Measurements from ENCODE around the gene SELL.

The SELL gene

DNA sequence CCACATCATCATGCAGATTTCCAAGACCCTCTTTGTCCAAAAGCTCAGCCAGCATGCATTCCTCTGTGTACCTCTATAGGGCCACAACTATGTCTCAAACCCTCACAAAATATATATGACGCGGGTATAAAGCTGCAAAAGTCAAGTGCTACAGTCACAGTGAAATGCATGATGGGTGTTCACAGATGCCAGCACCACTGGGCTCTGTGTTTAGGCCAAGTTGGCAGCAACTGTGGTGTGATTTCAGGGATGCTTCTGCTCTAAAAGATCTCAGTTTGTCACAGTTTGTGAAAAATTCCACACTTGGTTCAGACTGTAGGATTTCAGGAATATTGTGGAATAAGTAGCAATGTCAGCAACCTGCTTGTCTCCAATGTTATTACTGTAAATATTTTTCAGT is 57.5 kb downstream of the SELL start:
- Histone ChIP-seq H3K27ac (replicated peaks) (no peak overlapping the region), H3K27me3 (ENCODE audit: insufficient read depth, poor library complexity, severe bottlenecking) (no peaks in the 10 kb centered on the region), H3K4me3 (replicated peaks; ENCODE audit: insufficient read depth, low read length) (no peak overlapping the region)
- DNase-seq (ENCODE audit: low read depth in 1 of 2, low spot score in 1 of 2): no peak
- TF ChIP-seq, protein P1, sequence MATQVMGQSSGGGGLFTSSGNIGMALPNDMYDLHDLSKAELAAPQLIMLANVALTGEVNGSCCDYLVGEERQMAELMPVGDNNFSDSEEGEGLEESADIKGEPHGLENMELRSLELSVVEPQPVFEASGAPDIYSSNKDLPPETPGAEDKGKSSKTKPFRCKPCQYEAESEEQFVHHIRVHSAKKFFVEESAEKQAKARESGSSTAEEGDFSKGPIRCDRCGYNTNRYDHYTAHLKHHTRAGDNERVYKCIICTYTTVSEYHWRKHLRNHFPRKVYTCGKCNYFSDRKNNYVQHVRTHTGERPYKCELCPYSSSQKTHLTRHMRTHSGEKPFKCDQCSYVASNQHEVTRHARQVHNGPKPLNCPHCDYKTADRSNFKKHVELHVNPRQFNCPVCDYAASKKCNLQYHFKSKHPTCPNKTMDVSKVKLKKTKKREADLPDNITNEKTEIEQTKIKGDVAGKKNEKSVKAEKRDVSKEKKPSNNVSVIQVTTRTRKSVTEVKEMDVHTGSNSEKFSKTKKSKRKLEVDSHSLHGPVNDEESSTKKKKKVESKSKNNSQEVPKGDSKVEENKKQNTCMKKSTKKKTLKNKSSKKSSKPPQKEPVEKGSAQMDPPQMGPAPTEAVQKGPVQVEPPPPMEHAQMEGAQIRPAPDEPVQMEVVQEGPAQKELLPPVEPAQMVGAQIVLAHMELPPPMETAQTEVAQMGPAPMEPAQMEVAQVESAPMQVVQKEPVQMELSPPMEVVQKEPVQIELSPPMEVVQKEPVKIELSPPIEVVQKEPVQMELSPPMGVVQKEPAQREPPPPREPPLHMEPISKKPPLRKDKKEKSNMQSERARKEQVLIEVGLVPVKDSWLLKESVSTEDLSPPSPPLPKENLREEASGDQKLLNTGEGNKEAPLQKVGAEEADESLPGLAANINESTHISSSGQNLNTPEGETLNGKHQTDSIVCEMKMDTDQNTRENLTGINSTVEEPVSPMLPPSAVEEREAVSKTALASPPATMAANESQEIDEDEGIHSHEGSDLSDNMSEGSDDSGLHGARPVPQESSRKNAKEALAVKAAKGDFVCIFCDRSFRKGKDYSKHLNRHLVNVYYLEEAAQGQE (IDR thresholded peaks at IDR 0.05; ENCODE audit: insufficient replicate concordance, low read depth): no peak
- TF ChIP-seq, protein P2, sequence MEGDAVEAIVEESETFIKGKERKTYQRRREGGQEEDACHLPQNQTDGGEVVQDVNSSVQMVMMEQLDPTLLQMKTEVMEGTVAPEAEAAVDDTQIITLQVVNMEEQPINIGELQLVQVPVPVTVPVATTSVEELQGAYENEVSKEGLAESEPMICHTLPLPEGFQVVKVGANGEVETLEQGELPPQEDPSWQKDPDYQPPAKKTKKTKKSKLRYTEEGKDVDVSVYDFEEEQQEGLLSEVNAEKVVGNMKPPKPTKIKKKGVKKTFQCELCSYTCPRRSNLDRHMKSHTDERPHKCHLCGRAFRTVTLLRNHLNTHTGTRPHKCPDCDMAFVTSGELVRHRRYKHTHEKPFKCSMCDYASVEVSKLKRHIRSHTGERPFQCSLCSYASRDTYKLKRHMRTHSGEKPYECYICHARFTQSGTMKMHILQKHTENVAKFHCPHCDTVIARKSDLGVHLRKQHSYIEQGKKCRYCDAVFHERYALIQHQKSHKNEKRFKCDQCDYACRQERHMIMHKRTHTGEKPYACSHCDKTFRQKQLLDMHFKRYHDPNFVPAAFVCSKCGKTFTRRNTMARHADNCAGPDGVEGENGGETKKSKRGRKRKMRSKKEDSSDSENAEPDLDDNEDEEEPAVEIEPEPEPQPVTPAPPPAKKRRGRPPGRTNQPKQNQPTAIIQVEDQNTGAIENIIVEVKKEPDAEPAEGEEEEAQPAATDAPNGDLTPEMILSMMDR (IDR thresholded peaks at IDR 0.05; ENCODE audit: insufficient read depth, low read length): no peak
- no peak for TF ChIP-seq GABPA (IDR thresholded peaks at IDR 0.05; ENCODE audit: low read depth)
- TF ChIP-seq SPI1 (IDR thresholded peaks at IDR 0.05; ENCODE audit: borderline replicate concordance, low read depth): no peak
- TF ChIP-seq POLR2AphosphoS5 (IDR thresholded peaks at IDR 0.05; ENCODE audit: low read depth): no peak

DNA sequence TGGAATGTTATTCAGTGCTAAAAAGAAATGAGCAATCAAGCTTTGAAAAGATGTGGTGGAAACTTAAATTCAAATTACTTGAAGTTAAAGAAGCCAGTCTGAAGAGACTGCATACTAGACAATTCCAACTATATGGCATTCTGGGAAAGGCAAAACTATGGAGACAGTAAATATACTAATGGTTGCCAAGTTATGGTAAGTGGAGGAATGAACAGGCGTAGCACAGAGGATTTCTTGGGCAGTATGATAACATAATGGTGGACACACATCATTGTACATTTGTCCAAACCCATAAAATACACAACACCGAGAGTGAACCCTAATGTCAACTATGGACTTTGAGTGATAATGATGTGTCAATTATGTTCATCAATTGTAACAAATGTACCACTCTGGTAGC is 60.4 kb downstream of the SELL start:
- TF ChIP-seq, protein P2 (IDR thresholded peaks at IDR 0.05; ENCODE audit: insufficient read depth, low read length): no peak
- no peak for TF ChIP-seq POLR2AphosphoS5 (IDR thresholded peaks at IDR 0.05; ENCODE audit: low read depth)
- TF ChIP-seq, protein P1 (IDR thresholded peaks at IDR 0.05; ENCODE audit: insufficient replicate concordance, low read depth): no peak
- TF ChIP-seq SPI1 (IDR thresholded peaks at IDR 0.05; ENCODE audit: borderline replicate concordance, low read depth): no peak
- no peak for TF ChIP-seq GABPA (IDR thresholded peaks at IDR 0.05; ENCODE audit: low read depth)
- Histone ChIP-seq H3K4me3 (replicated peaks; ENCODE audit: insufficient read depth, low read length) (no peak overlapping the region), H3K27me3 (ENCODE audit: insufficient read depth, poor library complexity, severe bottlenecking) (no peaks in the 10 kb centered on the region), H3K27ac (replicated peaks) (no peak overlapping the region)
- DNase-seq (ENCODE audit: low read depth in 1 of 2, low spot score in 1 of 2): no peak

DNA sequence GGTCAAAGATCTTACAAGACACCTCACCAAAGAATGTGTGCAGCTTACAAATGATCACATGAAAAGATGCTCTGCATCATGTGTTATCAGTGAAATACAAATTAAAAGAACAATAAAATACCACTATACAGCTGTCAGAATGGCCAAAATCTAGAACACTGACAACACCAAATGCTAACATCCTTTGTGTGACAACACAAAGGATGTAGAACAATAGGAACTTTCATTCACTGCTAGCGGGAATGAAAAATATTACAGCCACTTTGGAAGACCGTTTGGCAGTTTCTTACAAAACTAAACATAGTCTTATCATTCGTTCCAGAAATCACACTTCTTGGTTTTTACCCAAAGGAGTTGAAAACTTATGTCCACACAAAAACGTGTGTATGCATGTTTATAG is 60.9 kb downstream of the SELL start:
- TF ChIP-seq GABPA (IDR thresholded peaks at IDR 0.05; ENCODE audit: low read depth) (no peak), SPI1 (IDR thresholded peaks at IDR 0.05; ENCODE audit: borderline replicate concordance, low read depth) (no peak), POLR2AphosphoS5 (IDR thresholded peaks at IDR 0.05; ENCODE audit: low read depth) (no peak)
- TF ChIP-seq, protein P1 (IDR thresholded peaks at IDR 0.05; ENCODE audit: insufficient replicate concordance, low read depth): no peak
- TF ChIP-seq, protein P2 (IDR thresholded peaks at IDR 0.05; ENCODE audit: insufficient read depth, low read length): no peak
- H3K4me3 ChIP-seq (replicated peaks; ENCODE audit: insufficient read depth, low read length): no peak overlapping the region
- no peak for DNase-seq (ENCODE audit: low read depth in 1 of 2, low spot score in 1 of 2)
- no peaks in the 10 kb centered on the region for H3K27me3 ChIP-seq (ENCODE audit: insufficient read depth, poor library complexity, severe bottlenecking)
- no peak overlapping the region for H3K27ac ChIP-seq (replicated peaks)
